Muscle of back (tissue), 11 donors: Measurements from ENCODE around the gene MRPL18. TPM values are rescaled to one million over a fixed set of nuclear protein-coding genes. Genes with fewer than 3 reads are reported as not detected.
"Not testable (repeated sequence)": the region's sequence is repeated elsewhere in the genome, so short reads cannot be mapped to it uniquely, and the experiment has no call there.

Experiments used
- DNase-seq, 3 donors: peaks; one replicate each; pipeline versions ENCODE4 v3.0.0 to v3.0.0-alpha.2; 2013
- polyA plus RNA-seq, 10 donors: library from polyadenylated mRNA; unstranded; fragments of 120-200 nt; gene quantifications; one replicate each; pipeline ENCODE4 v1.2.1, GENCODE V29; 2013; ENCODE audit not compliant: insufficient read length in 10 of 10

The MRPL18 gene
- polyA plus RNA-seq, 10 donors, result 59.0 to 76.1 (median 68.8) TPM

GRCh38 chr6:159762681-159763293, 27.5 kb upstream of the MRPL18 start:
- DNase-seq, result peak in 1 of 3 donors; percentile 12

DNA sequence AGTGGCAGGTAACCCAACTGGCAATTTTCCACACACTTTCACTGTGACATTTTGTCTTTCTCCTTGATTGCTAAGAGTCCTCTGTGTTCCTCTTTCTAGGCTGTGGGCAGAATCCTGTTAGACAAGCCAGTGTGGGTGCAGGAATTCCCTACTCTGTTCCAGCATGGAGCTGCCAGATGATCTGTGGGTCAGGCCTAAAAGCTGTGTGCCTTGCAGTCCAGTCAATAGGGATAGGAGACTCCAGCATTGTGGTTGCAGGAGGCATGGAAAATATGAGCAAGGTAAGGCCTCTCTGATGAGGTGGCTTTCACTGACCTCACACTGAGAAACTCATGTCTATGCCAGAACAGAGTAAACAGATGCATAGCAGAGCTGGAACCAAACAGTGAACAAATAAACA, 23.4 kb upstream of the MRPL18 start:
- no peak for DNase-seq

DNA sequence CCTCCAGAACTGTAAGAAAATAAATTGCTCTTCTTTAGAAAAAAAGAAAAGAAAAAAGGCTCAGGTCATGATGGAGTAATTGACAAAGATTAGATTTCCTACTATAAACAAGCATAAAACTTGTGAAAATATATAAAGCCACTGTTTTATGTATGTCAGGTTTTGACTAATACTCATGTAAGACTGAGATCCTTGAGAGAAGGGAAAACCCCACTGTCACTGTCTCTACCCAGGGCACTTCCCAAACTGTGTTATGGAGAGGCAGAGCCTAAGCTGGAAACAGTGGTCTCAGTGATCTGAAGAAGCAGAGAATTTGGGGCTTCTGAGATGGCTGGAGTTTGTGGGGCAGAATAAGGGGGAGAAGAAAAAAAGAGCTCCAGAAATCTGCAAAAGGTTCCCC, 20.8 kb upstream of the MRPL18 start:
- no peak for DNase-seq

- no peak for DNase-seq
Measured at GRCh38 chr6:159772196-159772595, 18.1 kb upstream of the MRPL18 start.

DNA sequence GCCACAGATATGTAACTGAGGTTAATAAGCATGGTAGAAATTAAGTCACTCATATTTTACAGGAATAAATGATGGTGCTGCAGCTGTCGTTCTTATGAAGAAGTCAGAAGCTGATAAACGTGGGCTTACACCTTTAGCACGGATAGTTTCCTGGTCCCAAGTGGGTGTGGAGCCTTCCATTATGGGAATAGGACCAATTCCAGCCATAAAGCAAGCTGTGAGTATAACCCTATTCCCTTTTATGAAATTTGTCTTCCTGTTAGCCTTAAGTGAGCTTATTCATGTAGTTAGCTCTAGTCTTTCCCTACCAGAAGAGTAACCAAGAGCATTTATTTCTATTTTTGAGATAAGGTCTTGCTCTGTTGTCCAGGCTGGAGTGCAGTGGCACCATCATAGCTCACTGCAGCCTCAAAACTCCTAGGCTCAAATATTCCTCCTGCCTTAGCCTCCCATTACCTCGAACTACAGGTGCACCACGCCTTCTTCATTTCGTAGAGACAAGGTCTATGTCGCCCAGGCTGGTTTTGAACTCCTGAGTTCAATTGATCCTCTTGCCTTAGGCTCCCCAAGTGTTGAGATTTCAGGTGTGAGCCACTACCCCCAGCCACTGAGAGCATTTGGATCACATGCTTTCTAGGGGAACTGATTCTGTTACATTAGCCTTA, 12.9 kb upstream of the MRPL18 start:
- no peak for DNase-seq

DNA sequence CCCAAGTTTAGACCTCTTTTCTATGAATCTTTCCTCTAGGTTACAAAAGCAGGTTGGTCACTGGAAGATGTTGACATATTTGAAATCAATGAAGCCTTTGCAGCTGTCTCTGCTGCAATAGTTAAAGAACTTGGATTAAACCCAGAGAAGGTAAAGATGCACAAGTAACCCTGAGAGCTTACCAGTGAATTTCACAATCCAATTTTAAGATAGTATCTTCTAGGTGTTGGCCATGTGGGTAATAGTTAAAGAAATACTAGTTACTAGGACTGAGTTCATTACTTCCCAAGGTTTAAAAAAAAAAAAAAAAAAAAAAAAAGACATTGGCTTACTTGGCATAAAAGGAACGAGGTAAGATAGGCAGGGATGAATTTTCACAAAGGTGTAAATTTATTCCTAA, 12.1 kb upstream of the MRPL18 start:
- DNase-seq, result no peak

GRCh38 chr6:159778542-159779103, 11.6 kb upstream of the MRPL18 start:
- no peak for DNase-seq

GRCh38 chr6:159788276-159788675, 2.0 kb upstream of the MRPL18 start:
- DNase-seq, result peak in 1 of 3 donors; percentile 7

DNA sequence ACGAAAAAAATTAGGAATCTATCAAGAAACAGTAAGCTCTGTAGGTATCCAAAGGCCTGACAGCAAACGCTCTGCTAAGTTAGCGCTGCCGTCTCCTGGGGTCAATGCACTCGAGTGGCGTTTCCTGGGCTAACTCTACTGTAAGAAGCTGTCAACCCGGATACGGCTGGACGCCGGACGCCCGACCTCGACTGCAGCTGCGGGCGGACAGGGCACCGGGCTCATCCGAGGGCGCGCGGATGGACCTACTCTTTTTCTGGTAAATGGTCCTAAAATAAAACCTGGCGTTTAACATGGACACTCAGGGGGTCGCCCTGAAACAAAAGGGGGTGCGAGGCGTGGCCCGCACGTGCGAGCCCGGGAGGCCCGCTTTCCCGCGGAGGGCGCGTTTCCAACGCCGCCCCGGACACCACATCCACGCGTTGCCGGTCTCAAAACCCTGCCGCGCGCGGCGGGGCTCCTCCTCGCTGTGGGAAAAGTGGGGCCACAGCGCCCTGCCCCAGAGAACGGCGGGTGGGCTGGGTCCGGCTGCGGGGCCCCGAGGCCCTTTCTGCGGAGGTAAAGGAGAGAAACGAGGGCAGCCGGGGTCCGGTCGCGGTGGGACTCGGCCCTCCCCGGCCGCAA, 1.4 kb upstream of the MRPL18 start:
- DNase-seq, result peak; percentile 15 to 65 (median 34)

GRCh38 chr6:159789377-159790148, 704 bp upstream of the MRPL18 start, which contains the start of gene TCP1:
TCP1 (minus strand) TSS chr6:159789602; CDS start chr6:159789468, 134 bp downstream.
- DNase-seq, result peak; percentile 100

DNA sequence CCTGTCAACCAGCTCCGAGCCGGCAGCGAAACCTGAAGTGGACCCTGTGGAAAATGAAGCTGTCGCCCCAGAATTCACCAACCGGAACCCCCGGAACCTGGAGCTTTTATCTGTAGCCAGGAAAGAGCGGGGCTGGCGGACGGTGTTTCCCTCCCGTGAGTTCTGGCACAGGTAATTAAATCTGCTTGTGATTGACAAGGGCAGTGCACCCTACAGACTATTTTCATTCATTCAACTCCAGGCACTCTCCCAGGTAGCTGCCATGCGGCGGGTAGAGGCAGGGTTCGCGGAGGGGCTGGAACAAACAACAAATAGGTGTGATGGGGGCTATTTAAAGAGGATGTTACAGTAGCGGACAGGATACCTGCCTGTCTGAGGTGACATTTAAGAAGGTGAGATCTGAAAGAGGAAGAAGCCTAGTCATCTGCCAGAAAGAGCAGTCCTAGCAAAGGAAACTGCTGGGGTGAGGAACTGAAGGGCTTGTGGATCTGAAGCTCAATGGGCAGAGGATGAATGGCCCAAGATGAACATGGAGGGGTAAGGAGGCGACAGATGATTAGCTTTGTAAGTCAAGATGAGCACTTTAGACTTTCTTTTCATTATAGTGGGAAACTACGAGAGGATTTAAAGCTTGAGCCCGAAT, 810 bp downstream of the MRPL18 start:
- DNase-seq, result peak in 2 of 3 donors; percentile 2

DNA sequence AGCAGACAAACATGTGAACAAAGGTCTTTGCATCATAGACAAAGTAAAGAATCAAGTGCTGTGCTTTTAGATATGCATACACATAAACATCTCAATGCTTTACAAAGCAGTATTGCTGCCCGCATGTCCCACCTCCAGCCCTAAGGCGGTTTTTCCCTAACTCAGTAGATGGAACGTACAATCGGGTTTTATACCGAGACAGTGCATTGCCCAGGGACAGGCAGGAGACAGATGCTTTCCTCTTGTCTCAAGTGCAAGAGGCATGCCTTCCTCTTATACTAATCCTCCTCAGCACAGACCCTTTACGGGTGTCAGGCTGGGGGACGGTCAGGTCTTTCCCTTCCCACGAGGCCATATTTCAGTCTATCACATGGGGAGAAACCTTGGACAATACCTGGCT, 4.7 kb downstream of the MRPL18 start:
- not testable (repeated sequence) for DNase-seq

GRCh38 chr6:159797554-159797953, 7.3 kb downstream of the MRPL18 start:
- DNase-seq, result no peak

DNA sequence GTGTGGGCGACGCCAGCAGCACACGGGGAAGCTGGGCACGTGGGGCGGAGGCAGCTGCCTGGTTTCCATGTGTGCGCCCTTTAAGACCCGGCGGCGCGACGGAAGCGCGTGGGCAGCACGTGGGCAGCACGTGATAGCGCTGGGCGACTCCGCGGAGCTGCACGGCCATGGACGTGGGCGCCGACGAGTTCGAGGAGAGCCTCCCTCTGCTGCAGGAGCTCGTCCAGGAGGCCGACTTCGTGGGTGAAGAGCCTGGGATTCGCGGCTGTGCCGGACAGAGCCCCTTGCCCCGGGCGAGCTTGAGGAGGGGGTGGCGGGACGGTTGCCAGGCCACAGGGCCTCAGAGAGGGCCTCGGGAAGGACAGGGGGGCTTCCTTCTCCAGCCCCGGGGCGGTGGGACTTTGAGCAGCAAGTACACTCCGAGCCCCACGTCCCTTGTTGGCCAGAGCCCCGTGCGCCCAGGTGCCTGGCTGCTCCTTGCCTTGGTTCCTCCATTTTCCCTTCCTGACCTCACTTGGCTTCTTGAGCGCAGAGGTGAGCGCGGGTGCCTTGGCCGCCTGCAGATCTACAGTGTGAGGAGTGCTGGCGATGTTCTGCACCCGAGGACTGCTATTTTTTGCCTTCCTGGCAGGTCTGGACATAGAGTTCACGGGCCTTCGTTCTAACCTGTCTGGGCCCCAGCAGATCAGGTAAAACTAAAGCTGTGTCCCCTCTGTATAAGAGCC, 10.0 kb downstream of the MRPL18 start, which contains the start of gene PNLDC1:
PNLDC1 (plus strand) TSS at position 136 of the 725 bp plus-strand sequence; CDS start at position 168, 32 bp downstream.
- no peak for DNase-seq

DNA sequence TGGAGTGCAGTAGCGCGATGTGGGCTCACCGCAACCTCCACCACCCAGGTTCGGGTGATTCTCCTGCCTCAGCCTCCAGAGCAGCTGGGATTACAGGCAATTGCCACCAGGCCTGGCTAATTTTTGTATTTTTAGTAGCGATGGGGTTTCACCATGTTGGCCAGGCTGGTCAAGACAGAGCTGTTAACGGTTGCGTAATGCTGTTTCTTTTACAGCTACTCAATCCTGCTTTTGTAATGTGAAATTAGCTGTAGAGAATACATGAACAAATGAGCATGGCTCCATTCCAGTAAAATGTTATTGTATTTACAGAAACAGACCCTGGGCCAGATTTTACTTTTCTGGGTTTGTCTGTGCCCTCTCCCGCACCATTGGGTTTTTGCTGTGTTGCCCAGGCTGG, 11.7 kb downstream of the MRPL18 start:
- no peak for DNase-seq

- no peak for DNase-seq
Measured at GRCh38 chr6:159804504-159804903, 14.2 kb downstream of the MRPL18 start.

DNA sequence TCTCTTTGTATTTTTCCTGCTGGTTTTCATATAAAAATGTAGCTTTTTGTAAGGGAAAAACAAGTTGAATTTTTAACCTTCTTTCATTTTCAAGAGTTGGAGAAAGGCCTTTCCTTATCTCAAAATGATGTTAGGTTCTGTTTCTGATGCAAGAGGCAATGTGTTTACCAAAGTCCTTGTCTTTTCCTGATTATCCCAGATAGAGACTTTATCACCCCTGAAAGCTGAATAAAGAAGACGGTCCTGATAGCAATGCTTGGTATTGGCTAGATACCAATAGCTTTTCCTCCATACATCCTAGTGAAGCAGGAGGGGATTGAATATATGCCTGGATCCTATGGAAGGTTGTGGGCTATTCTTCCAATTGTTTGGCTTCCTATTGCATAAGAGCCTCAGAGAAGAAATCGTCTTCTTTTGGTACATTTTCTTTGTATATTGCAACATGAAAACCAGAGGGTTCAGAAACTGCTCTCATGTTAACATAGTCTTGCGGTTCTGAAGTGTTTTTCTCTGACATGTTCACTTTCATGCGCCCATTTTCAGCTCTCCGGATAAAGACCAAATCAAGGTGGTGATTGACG, 15.3 kb downstream of the MRPL18 start:
- no peak for DNase-seq

GRCh38 chr6:159806021-159806458, 15.8 kb downstream of the MRPL18 start:
- DNase-seq, result no peak

GRCh38 chr6:159807150-159807858, 17.0 kb downstream of the MRPL18 start:
- no peak for DNase-seq
